GM18858 (cell line): ENCODE results near the gene ZBTB16.

Experiments
- ATAC-seq: cut with Tn5 transposase; IDR thresholded peaks from one replicate; pipeline ENCODE4 v1.9.1; 2021; ENCODE audit not compliant: unreplicated experiment

ZBTB16 gene

GRCh38 chr11:114165326-114166230 is 106.1 kb downstream of the ZBTB16 start:
- no peak for ATAC-seq

GRCh38 chr11:114166362-114166761 is 106.9 kb downstream of the ZBTB16 start:
- no peak for ATAC-seq

GRCh38 chr11:114166897-114167323 is 107.4 kb downstream of the ZBTB16 start:
- no peak for ATAC-seq

- ATAC-seq = no peak
Measured at GRCh38 chr11:114167355-114167754, 107.8 kb downstream of the ZBTB16 start.

- ATAC-seq = no peak
Measured at GRCh38 chr11:114167771-114168448, 108.4 kb downstream of the ZBTB16 start.

GRCh38 chr11:114168691-114169090 is 109.2 kb downstream of the ZBTB16 start:
- ATAC-seq = no peak

GRCh38 chr11:114169321-114169749 is 109.8 kb downstream of the ZBTB16 start:
- ATAC-seq = no peak

- no peak for ATAC-seq
Measured at GRCh38 chr11:114169821-114170220, 110.3 kb downstream of the ZBTB16 start.

- ATAC-seq = no peak
Measured at GRCh38 chr11:114170226-114170625, 110.7 kb downstream of the ZBTB16 start.

GRCh38 chr11:114171257-114172054 is 111.9 kb downstream of the ZBTB16 start:
- ATAC-seq = no peak

- no peak for ATAC-seq
Measured at GRCh38 chr11:114172055-114172861, 112.7 kb downstream of the ZBTB16 start.

- no peak for ATAC-seq
Measured at GRCh38 chr11:114172871-114173444, 113.4 kb downstream of the ZBTB16 start.

GRCh38 chr11:114173843-114174242 is 114.3 kb downstream of the ZBTB16 start:
- ATAC-seq = no peak

GRCh38 chr11:114174712-114175495 is 115.4 kb downstream of the ZBTB16 start:
- no peak for ATAC-seq

- no peak for ATAC-seq
Measured at GRCh38 chr11:114175706-114176105, 116.2 kb downstream of the ZBTB16 start.

- no peak for ATAC-seq
Measured at GRCh38 chr11:114176321-114176720, 116.8 kb downstream of the ZBTB16 start.

GRCh38 chr11:114178656-114179055 is 119.1 kb downstream of the ZBTB16 start:
- no peak for ATAC-seq

- no peak for ATAC-seq
Measured at GRCh38 chr11:114179234-114179941, 119.9 kb downstream of the ZBTB16 start.
